ENCODE results near the gene CYP27B1. TPM values are rescaled to one million over a fixed set of nuclear protein-coding genes. Genes with fewer than 3 reads are reported as not detected.

Gene CYP27B1
- total RNA-seq, 1 experiment from 2014 or later: 11.6 TPM

DNA sequence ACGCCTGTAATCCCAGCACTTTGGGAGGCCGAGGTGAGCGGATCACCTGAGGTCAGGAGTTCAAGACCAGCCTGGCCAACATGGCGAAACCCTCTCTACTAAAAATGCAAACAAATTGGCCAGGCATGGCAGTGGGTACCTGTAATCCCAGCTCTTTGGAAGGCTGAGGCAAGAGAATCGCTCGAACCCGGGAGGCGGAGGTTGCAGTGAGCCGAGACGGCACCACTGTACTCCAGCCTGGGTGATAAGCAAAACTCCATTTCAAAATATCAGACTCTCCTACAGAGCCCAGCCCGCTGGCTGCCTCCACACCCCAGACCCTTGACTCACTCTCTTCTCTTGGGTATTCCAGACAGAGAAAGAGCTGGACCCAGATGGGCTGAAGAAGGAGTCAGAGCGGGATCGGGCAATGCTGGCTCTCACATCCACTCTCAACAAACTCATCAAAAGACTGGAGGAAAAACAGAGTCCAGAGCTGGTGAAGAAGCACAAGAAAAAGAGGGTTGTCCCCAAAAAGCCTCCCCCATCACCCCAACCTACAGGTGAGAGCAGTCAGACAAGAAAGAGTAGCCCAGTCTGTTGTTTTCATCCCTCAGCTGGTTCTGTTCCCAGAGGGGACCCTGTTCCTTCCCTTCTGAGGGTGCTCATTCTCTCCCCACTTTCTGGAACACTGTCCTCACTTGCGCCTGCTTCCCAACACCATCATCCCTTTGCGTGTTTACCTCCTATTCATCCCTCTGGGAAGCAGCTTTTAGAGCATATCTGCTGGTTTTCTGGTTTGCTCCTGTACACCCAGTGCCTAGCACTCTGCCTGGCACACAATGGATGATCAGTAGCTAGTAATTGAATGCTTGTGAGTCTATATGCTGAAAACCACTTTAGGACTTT lies 48.0 kb downstream of the CYP27B1 start:
- no TSS peak for BruUV-seq (replicated peaks)
- Histone ChIP-seq H3K4me1 (ENCODE audit: control insufficient read depth in 1 of 2, insufficient read depth in 2 of 2, low read length in 2 of 2) (no peaks in the 10 kb centered on the region), H3K9me2 (ENCODE audit: insufficient read depth) (no peaks in the 10 kb centered on the region), H4K20me1 (ENCODE audit: insufficient read depth) (no peaks in the 10 kb centered on the region), H2AFZ (ENCODE audit: low read depth, low read length, poor library complexity, severe bottlenecking) (no peak overlapping the region), H3K4me3 (replicated peaks in 1 of 2; ENCODE audit: low read depth in 1 of 2, low read length in 2 of 2) (no peak overlapping the region), H3K36me3 (ENCODE audit: control insufficient read depth in 1 of 2, insufficient read depth in 2 of 2, low read length in 2 of 2) (peaks cover 3 to 15% of the 10 kb centered on the region in 2 experiments; a peak in 3 of 4 replicates), H3K79me2 (ENCODE audit: insufficient read depth, low read length) (no peaks in the 10 kb centered on the region), H3K9ac (ENCODE audit: low read length) (no peak overlapping the region), H3K4me2 (ENCODE audit: low read length) (no peak overlapping the region), H3K9me3 (ENCODE audit: control insufficient read depth in 1 of 2, insufficient read depth in 1 of 2, low read depth in 1 of 2, low read length in 2 of 2) (no peaks in the 10 kb centered on the region), H3K27ac (ENCODE audit: low read depth, low read length) (no peak overlapping the region), H3K27me3 (ENCODE audit: insufficient read depth, low read length) (no peaks in the 10 kb centered on the region)
- RAD21 ChIA-PET (ENCODE audit: low non-redundant PET in 1 of 2, low total read pairs in 2 of 2, uncharacterized antibody in 2 of 2, unreplicated experiment in 2 of 2): no interaction called here
- TF ChIP-seq, protein P1, sequence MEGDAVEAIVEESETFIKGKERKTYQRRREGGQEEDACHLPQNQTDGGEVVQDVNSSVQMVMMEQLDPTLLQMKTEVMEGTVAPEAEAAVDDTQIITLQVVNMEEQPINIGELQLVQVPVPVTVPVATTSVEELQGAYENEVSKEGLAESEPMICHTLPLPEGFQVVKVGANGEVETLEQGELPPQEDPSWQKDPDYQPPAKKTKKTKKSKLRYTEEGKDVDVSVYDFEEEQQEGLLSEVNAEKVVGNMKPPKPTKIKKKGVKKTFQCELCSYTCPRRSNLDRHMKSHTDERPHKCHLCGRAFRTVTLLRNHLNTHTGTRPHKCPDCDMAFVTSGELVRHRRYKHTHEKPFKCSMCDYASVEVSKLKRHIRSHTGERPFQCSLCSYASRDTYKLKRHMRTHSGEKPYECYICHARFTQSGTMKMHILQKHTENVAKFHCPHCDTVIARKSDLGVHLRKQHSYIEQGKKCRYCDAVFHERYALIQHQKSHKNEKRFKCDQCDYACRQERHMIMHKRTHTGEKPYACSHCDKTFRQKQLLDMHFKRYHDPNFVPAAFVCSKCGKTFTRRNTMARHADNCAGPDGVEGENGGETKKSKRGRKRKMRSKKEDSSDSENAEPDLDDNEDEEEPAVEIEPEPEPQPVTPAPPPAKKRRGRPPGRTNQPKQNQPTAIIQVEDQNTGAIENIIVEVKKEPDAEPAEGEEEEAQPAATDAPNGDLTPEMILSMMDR (IDR thresholded peaks at IDR 0.05 in 2 of 3, conservative IDR thresholded peaks at IDR 0.05 in 1 of 3; ENCODE audit: borderline replicate concordance in 1 of 3, insufficient read depth in 1 of 3, low read depth in 2 of 3, low read length in 2 of 3): no peak
- ATAC-seq: no peak
- CTCF ChIA-PET: no interaction called here
- intact Hi-C loops (cut with micrococcal nuclease): no loop called here
- POLR2A ChIA-PET: no interaction called here
- no peak for DNase-seq (ENCODE audit: low read depth, low spot score)

DNA sequence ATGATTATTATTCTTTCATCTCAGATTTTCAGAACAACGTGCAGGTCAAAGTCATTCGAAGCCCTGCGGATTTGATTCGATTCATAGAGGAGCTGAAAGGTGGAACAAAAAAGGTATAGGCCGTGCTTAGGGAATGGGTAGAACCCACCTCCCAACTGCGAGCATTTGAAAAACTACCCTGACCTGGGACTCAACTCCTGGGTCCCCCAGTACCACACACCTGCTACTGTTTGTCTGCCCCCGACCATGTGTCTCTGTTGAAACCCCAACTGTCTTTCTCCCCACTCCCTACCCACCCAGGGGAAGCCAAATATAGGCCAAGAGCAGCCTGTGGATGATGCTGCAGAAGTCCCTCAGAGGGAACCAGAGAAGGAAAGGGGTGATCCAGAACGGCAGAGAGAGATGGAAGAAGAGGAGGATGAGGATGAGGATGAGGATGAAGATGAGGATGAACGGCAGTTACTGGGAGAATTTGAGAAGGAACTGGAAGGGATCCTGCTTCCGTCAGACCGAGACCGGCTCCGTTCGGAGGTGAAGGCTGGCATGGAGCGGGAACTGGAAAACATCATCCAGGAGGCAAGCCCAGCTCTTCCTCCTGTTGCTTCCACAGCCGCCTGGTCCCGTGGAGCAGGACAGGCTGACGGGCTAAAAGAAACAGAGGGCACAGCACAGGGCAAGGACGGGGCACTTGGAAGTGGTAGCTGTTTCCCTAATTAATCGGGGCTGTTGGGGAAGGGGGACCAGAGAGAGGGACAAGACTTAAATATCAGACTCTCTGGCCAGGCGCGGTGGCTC lies 48.8 kb downstream of the CYP27B1 start:
- H2AFZ ChIP-seq (ENCODE audit: low read depth, low read length, poor library complexity, severe bottlenecking): no peak overlapping the region
- H3K4me1 ChIP-seq (ENCODE audit: control insufficient read depth in 1 of 2, insufficient read depth in 2 of 2, low read length in 2 of 2): no peaks in the 10 kb centered on the region
- no peak for DNase-seq (ENCODE audit: low read depth, low spot score)
- POLR2A ChIA-PET: no interaction called here
- no peaks in the 10 kb centered on the region for H3K9me3 ChIP-seq (ENCODE audit: control insufficient read depth in 1 of 2, insufficient read depth in 1 of 2, low read depth in 1 of 2, low read length in 2 of 2)
- no peaks in the 10 kb centered on the region for H3K27me3 ChIP-seq (ENCODE audit: insufficient read depth, low read length)
- no TSS peak for BruUV-seq (replicated peaks)
- CTCF ChIA-PET: no interaction called here
- H4K20me1 ChIP-seq (ENCODE audit: insufficient read depth): no peaks in the 10 kb centered on the region
- peaks cover 3 to 15% of the 10 kb centered on the region in 2 experiments; a peak in 3 of 4 replicates for H3K36me3 ChIP-seq (ENCODE audit: control insufficient read depth in 1 of 2, insufficient read depth in 2 of 2, low read length in 2 of 2)
- RAD21 ChIA-PET (ENCODE audit: low non-redundant PET in 1 of 2, low total read pairs in 2 of 2, uncharacterized antibody in 2 of 2, unreplicated experiment in 2 of 2): no interaction called here
- no peak overlapping the region for H3K9ac ChIP-seq (ENCODE audit: low read length)
- no peak overlapping the region for H3K4me2 ChIP-seq (ENCODE audit: low read length)
- no peak overlapping the region for H3K27ac ChIP-seq (ENCODE audit: low read depth, low read length)
- intact Hi-C loops (cut with micrococcal nuclease): no loop called here
- H3K4me3 ChIP-seq (replicated peaks in 1 of 2; ENCODE audit: low read depth in 1 of 2, low read length in 2 of 2): no peak overlapping the region
- H3K79me2 ChIP-seq (ENCODE audit: insufficient read depth, low read length): no peaks in the 10 kb centered on the region
- H3K9me2 ChIP-seq (ENCODE audit: insufficient read depth): no peaks in the 10 kb centered on the region
- ATAC-seq: no peak
- no peak for TF ChIP-seq ZNF274 (IDR thresholded peaks at IDR 0.05; ENCODE audit: low read depth, low read length)
- TF ChIP-seq CEBPB (IDR thresholded peaks at IDR 0.05; ENCODE audit: low read depth): no peak
- TF ChIP-seq POLR2A (IDR thresholded peaks at IDR 0.05; ENCODE audit: borderline replicate concordance, extremely low read depth, insufficient read depth, insufficient read length): no peak
- no peak for TF ChIP-seq ELF1 (IDR thresholded peaks at IDR 0.05; ENCODE audit: borderline replicate concordance, low read depth)
- TF ChIP-seq EGR1 (IDR thresholded peaks at IDR 0.05; ENCODE audit: low read depth): no peak
- TF ChIP-seq TCF7L2 (IDR thresholded peaks at IDR 0.05; ENCODE audit: borderline replicate concordance, extremely low read depth, insufficient read depth, insufficient read length): no peak
- TF ChIP-seq JUND (IDR thresholded peaks at IDR 0.05): no peak
- TF ChIP-seq, protein P2, sequence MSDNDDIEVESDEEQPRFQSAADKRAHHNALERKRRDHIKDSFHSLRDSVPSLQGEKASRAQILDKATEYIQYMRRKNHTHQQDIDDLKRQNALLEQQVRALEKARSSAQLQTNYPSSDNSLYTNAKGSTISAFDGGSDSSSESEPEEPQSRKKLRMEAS (IDR thresholded peaks at IDR 0.05): no peak
- TF ChIP-seq, protein P3, sequence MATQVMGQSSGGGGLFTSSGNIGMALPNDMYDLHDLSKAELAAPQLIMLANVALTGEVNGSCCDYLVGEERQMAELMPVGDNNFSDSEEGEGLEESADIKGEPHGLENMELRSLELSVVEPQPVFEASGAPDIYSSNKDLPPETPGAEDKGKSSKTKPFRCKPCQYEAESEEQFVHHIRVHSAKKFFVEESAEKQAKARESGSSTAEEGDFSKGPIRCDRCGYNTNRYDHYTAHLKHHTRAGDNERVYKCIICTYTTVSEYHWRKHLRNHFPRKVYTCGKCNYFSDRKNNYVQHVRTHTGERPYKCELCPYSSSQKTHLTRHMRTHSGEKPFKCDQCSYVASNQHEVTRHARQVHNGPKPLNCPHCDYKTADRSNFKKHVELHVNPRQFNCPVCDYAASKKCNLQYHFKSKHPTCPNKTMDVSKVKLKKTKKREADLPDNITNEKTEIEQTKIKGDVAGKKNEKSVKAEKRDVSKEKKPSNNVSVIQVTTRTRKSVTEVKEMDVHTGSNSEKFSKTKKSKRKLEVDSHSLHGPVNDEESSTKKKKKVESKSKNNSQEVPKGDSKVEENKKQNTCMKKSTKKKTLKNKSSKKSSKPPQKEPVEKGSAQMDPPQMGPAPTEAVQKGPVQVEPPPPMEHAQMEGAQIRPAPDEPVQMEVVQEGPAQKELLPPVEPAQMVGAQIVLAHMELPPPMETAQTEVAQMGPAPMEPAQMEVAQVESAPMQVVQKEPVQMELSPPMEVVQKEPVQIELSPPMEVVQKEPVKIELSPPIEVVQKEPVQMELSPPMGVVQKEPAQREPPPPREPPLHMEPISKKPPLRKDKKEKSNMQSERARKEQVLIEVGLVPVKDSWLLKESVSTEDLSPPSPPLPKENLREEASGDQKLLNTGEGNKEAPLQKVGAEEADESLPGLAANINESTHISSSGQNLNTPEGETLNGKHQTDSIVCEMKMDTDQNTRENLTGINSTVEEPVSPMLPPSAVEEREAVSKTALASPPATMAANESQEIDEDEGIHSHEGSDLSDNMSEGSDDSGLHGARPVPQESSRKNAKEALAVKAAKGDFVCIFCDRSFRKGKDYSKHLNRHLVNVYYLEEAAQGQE (IDR thresholded peaks at IDR 0.05; ENCODE audit: low read depth): no peak
- TF ChIP-seq, protein P4, sequence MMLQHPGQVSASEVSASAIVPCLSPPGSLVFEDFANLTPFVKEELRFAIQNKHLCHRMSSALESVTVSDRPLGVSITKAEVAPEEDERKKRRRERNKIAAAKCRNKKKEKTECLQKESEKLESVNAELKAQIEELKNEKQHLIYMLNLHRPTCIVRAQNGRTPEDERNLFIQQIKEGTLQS (IDR thresholded peaks at IDR 0.05): no peak
- TF ChIP-seq SRF (IDR thresholded peaks at IDR 0.05; ENCODE audit: low read depth): no peak

Measured in HCT116 (cell line).